ENCODE measurements around the gene CDH5.

The CDH5 gene

GRCh38 chr16:66360624-66361324, 5.7 kb upstream of the CDH5 start:
- TF ChIP-seq CTCF (IDR thresholded peaks at IDR 0.05; ENCODE audit: low read depth, low read length, missing control alignments) = no peak

GRCh38 chr16:66361604-66362135, 4.8 kb upstream of the CDH5 start:
- H3K4me3 ChIP-seq (ENCODE audit: low read depth, low read length) = no peak overlapping the region
- no peak for TF ChIP-seq CTCF (IDR thresholded peaks at IDR 0.05; ENCODE audit: low read depth, low read length, missing control alignments)
- DNase-seq (ENCODE audit: low read depth) = no peak

More at GRCh38 chr16:66360624-66361324, 5.7 kb upstream of the CDH5 start:
- no peak for DNase-seq (ENCODE audit: low read depth)
- H3K4me3 ChIP-seq (ENCODE audit: low read depth, low read length) = no peak overlapping the region

GRCh38 chr16:66363211-66363777, 3.2 kb upstream of the CDH5 start:
- no peak for DNase-seq (ENCODE audit: low read depth)
- H3K4me3 ChIP-seq (ENCODE audit: low read depth, low read length) = no peak overlapping the region
- no peak for TF ChIP-seq CTCF (IDR thresholded peaks at IDR 0.05; ENCODE audit: low read depth, low read length, missing control alignments)

DNA sequence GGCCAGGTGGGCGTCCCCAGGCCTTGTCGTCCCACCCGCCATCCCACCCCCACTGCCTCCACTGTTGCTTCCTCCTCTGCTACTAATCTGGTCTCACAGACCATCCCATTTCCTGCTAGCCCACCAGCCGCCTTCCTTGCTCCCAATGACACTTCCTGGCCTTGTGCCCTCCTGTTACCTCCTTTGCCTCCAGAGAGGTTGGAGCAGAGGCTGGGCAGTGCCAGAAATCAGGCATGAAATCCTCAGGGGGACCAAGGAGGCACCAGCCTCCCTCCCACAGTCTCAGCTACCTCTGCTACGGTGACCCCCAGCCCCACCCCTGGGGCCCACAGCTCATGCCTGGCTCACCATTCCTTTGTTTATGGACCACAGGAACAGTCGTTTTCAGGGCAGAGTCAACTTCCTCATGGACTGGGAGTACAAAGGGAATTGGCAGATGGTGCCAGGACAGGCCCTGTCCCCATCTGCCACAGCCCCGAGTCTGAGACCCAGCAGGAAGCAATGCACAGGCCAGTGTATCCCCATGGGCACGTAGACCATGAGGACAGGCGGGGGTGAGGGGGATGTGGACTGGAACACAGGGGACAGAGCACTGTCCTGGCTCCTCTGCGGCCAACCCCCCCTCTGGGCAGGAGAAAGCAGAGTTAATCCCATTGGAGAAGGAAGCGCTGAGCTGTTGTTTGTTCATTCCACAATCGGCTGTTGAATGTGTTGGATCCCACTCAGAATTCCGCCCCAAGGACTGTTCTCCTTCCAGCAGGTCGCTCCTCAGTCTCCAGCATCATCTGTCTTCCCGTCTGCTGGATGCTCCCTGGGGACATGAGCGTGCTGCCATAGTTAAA, 2.2 kb upstream of the CDH5 start:
- TF ChIP-seq CTCF (IDR thresholded peaks at IDR 0.05; ENCODE audit: low read depth, low read length, missing control alignments) = no peak
- DNase-seq (ENCODE audit: low read depth) = no peak
- no peak overlapping the region for H3K4me3 ChIP-seq (ENCODE audit: low read depth, low read length)

DNA sequence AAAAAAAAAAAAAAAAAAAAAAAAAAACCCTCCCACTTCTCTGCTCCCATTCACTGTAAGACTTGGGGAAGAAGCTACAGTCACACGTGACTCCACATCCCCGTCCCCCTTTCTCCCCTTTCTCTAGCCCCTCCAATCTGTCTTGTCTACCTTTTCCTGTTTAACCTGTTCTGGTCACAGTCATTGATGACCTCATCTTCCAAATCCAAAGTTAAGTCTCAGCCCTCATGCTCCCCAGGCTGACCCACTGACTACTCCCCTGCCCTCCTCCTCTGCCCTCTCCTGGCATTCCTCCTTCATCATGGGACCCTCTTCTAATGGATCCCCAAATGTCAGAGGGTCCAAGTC, 1.6 kb upstream of the CDH5 start:
- no peak for TF ChIP-seq CTCF (IDR thresholded peaks at IDR 0.05; ENCODE audit: low read depth, low read length, missing control alignments)
- no peak for DNase-seq (ENCODE audit: low read depth)
- H3K4me3 ChIP-seq (ENCODE audit: low read depth, low read length) = no peak overlapping the region

DNA sequence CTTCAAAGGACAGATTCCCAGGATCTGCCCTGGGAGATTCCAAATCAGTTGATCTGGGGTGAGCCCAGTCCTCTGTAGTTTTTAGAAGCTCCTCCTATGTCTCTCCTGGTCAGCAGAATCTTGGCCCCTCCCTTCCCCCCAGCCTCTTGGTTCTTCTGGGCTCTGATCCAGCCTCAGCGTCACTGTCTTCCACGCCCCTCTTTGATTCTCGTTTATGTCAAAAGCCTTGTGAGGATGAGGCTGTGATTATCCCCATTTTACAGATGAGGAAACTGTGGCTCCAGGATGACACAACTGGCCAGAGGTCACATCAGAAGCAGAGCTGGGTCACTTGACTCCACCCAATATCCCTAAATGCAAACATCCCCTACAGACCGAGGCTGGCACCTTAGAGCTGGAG, 840 bp upstream of the CDH5 start:
- H3K4me3 ChIP-seq (ENCODE audit: low read depth, low read length) = no peak overlapping the region
- TF ChIP-seq CTCF (IDR thresholded peaks at IDR 0.05; ENCODE audit: low read depth, low read length, missing control alignments) = no peak
- DNase-seq (ENCODE audit: low read depth) = no peak

All from GM12864 (cell line).